GM21515 (cell line): ENCODE measurements around the gene SLC33A1.

Experiments
- ATAC-seq: cut with Tn5 transposase; IDR thresholded peaks from one replicate; pipeline ENCODE4 v1.9.1; 2021; ENCODE audit not compliant: unreplicated experiment

SLC33A1 gene

GRCh38 chr3:155792532-155792931, 61.7 kb downstream of the SLC33A1 start:
- no peak for ATAC-seq

GRCh38 chr3:155791190-155791589, 63.0 kb downstream of the SLC33A1 start:
- no peak for ATAC-seq

GRCh38 chr3:155790272-155790925, 63.8 kb downstream of the SLC33A1 start:
- ATAC-seq: no peak

- no peak for ATAC-seq
These were observed 68.4 kb downstream of the SLC33A1 start for GRCh38 chr3:155785662-155786295.

- no peak for ATAC-seq
These were observed 71.8 kb downstream of the SLC33A1 start for GRCh38 chr3:155782390-155782953.

- no peak for ATAC-seq
These were observed 73.9 kb downstream of the SLC33A1 start for GRCh38 chr3:155780291-155780690.

- ATAC-seq: no peak
These were observed 75.8 kb downstream of the SLC33A1 start for GRCh38 chr3:155778462-155778861.

GRCh38 chr3:155772801-155773200, 81.4 kb downstream of the SLC33A1 start:
- no peak for ATAC-seq

- no peak for ATAC-seq
These were observed 83.1 kb downstream of the SLC33A1 start for GRCh38 chr3:155771126-155771525.
